COLO668 (cell line): ENCODE data around the gene CCNJ.
A peak's percentile ranks its signal among the peaks of the same experiment; 100 is the strongest.

Experiments
- DNase-seq: peaks from one replicate; lab custom pipeline; 2025; ENCODE audit not compliant: unreplicated experiment; lab: John Stamatoyannopoulos, UW

CCNJ gene

GRCh38 chr10:96056787-96057186 lies 13.4 kb downstream of the CCNJ start:
- DNase-seq = no peak

- no peak for DNase-seq
Measured at GRCh38 chr10:96061232-96061631, 17.8 kb downstream of the CCNJ start.

- no peak for DNase-seq
Measured at GRCh38 chr10:96072674-96073073, 29.3 kb downstream of the CCNJ start.

GRCh38 chr10:96073722-96074121 lies 30.3 kb downstream of the CCNJ start:
- DNase-seq = no peak

- no peak for DNase-seq
Measured at GRCh38 chr10:96074776-96075175, 31.4 kb downstream of the CCNJ start.

- no peak for DNase-seq
Measured at GRCh38 chr10:96075977-96076376, 32.6 kb downstream of the CCNJ start.

GRCh38 chr10:96077156-96077555 lies 33.8 kb downstream of the CCNJ start:
- DNase-seq = no peak

- DNase-seq = no peak
Measured at GRCh38 chr10:96082153-96082552, 38.8 kb downstream of the CCNJ start.

GRCh38 chr10:96082748-96083147 lies 39.4 kb downstream of the CCNJ start:
- no peak for DNase-seq

- no peak for DNase-seq
Measured at GRCh38 chr10:96089116-96089515, 45.7 kb downstream of the CCNJ start.

- DNase-seq = peak; percentile 94
Measured at GRCh38 chr10:96089670-96090462, 46.5 kb downstream of the CCNJ start.

- DNase-seq = no peak
Measured at GRCh38 chr10:96090463-96090800, 47.0 kb downstream of the CCNJ start.

- no peak for DNase-seq
Measured at GRCh38 chr10:96092999-96093767, 49.8 kb downstream of the CCNJ start.

GRCh38 chr10:96093948-96094347 lies 50.6 kb downstream of the CCNJ start:
- DNase-seq = no peak

- no peak for DNase-seq
Measured at GRCh38 chr10:96096958-96097357, 53.6 kb downstream of the CCNJ start.

GRCh38 chr10:96097865-96098264 lies 54.5 kb downstream of the CCNJ start:
- DNase-seq = no peak

GRCh38 chr10:96107623-96108038 lies 64.2 kb downstream of the CCNJ start:
- no peak for DNase-seq
